Measurements from ENCODE around the gene MYH15.

MYH15 gene

GRCh38 chr3:108489776-108490175, 20.6 kb downstream of the MYH15 start:
- peak; percentile 50 for TF ChIP-seq CTCF (IDR thresholded peaks at IDR 0.05; ENCODE audit: insufficient read depth, low read length, missing control alignments)
- ChIA-PET POLR2A (no interaction called here), CTCF (interaction anchor here (0.7 to 11.2 kb wide), 22 partner anchors 9 to 593 kb away, joined by 3 to 239 read pairs (median 5); no protein-coding TSS in a partner anchor)
- no peak for DNase-seq (ENCODE audit: low read depth, low spot score)
- H3K4me3 ChIP-seq (ENCODE audit: low read depth, low read length): no peak overlapping the region

DNA sequence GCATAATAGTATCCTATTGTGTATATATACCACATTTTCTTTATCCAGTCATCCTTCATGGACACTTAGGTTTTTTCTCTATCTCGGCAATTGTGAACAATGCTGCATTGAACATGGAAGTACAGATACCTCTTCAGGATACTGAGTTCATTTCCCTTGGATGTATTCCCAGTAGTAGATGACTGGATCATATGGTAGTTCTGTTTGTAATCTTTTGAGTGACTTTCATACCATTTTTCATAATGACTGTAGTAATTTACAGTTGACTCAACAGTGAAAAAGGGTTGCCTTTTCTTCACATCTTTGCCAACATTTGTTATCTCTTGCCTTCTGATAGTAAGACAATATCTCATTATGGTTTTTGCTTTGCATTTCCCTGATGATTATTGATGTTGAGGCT, 21.8 kb downstream of the MYH15 start:
- POLR2A ChIA-PET: no interaction called here
- CTCF ChIA-PET: interaction anchor here (0.9 to 11.2 kb wide), 19 partner anchors 9 to 594 kb away, joined by 3 to 239 read pairs (median 6); no protein-coding TSS in a partner anchor

GRCh38 chr3:108487439-108487838, 23.0 kb downstream of the MYH15 start:
- POLR2A ChIA-PET: no interaction called here
- no peak for TF ChIP-seq CTCF (IDR thresholded peaks at IDR 0.05; ENCODE audit: insufficient read depth, low read length, missing control alignments)
- H3K4me3 ChIP-seq (ENCODE audit: low read depth, low read length): no peak overlapping the region
- DNase-seq (ENCODE audit: low read depth, low spot score): no peak
- CTCF ChIA-PET: interaction anchor here (1.3 to 11.2 kb wide), 9 partner anchors 8 to 429 kb away, joined by 3 to 239 read pairs (median 10); no protein-coding TSS in a partner anchor

More for the DNA sequence above, 21.8 kb downstream of the MYH15 start:
- H3K4me3 ChIP-seq (ENCODE audit: low read depth, low read length): no peak overlapping the region
- no peak for TF ChIP-seq CTCF (IDR thresholded peaks at IDR 0.05; ENCODE audit: insufficient read depth, low read length, missing control alignments)
- no peak for DNase-seq (ENCODE audit: low read depth, low spot score)

- DNase-seq (ENCODE audit: low read depth, low spot score): no peak
- no peak overlapping the region for H3K4me3 ChIP-seq (ENCODE audit: low read depth, low read length)
- CTCF ChIA-PET: interaction anchor here (1.4 to 11.2 kb wide), 8 partner anchors 8 to 428 kb away, joined by 3 to 239 read pairs (median 14); no protein-coding TSS in a partner anchor
- POLR2A ChIA-PET: no interaction called here
- no peak for TF ChIP-seq CTCF (IDR thresholded peaks at IDR 0.05; ENCODE audit: insufficient read depth, low read length, missing control alignments)
Observed at GRCh38 chr3:108486941-108487340, 23.5 kb downstream of the MYH15 start.

DNA sequence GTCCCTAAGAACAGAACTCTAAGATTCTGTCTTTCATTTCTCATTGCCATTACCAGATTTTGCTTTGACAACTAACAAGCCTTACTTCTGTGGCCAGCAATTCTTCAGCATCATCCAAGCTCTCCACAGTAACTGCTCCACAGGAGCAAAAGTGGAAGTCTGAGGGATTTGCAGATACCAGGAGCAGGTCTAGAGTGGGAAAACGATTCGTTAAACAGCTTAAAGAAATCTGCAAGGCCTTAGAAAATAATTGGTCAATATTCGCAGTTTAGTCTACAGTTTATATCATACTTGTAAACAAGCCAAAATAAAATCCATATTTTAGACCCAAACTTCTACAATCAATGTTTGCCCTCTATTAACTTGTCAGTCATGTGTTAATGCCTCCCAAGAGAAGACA, 24.1 kb downstream of the MYH15 start:
- POLR2A ChIA-PET: no interaction called here
- no peak overlapping the region for H3K4me3 ChIP-seq (ENCODE audit: low read depth, low read length)
- no peak for TF ChIP-seq CTCF (IDR thresholded peaks at IDR 0.05; ENCODE audit: insufficient read depth, low read length, missing control alignments)
- CTCF ChIA-PET: interaction anchor here (0.9 to 11.2 kb wide), 7 partner anchors 8 to 559 kb away, joined by 3 to 239 read pairs (median 10); no protein-coding TSS in a partner anchor
- DNase-seq (ENCODE audit: low read depth, low spot score): no peak

- ChIA-PET POLR2A (no interaction called here), CTCF (interaction anchor here (3.1 to 11.2 kb wide), 3 partner anchors 7 to 69 kb away, joined by 19 to 239 read pairs (median 38); no protein-coding TSS in a partner anchor)
- H3K4me3 ChIP-seq (ENCODE audit: low read depth, low read length): no peak overlapping the region
- TF ChIP-seq CTCF (IDR thresholded peaks at IDR 0.05; ENCODE audit: insufficient read depth, low read length, missing control alignments): no peak
- DNase-seq (ENCODE audit: low read depth, low spot score): no peak
Observed at GRCh38 chr3:108485146-108485545, 25.2 kb downstream of the MYH15 start.

All from AG04449 (cell line).